Measurements from ENCODE around the gene AMPD2. TPM values are rescaled to one million over a fixed set of nuclear protein-coding genes. Genes with fewer than 3 reads are reported as not detected.
A peak's percentile ranks its signal among the peaks of the same experiment; 100 is the strongest.

The AMPD2 gene
- total RNA-seq, 2 donors from 2014 or later = 28.0 to 60.3 TPM

- Histone ChIP-seq H3K4me3 (no peak overlapping the region), H3K4me1 (no peaks in the 10 kb centered on the region), H3K36me3 (no peaks in the 10 kb centered on the region), H3K27me3 (no peaks in the 10 kb centered on the region), H3K9me3 (no peaks in the 10 kb centered on the region), H3K9ac (ENCODE audit: low read depth in 2 of 2, low read length in 2 of 2) (no peak overlapping the region), H3K27ac (no peak overlapping the region)
- TF ChIP-seq, protein P1, sequence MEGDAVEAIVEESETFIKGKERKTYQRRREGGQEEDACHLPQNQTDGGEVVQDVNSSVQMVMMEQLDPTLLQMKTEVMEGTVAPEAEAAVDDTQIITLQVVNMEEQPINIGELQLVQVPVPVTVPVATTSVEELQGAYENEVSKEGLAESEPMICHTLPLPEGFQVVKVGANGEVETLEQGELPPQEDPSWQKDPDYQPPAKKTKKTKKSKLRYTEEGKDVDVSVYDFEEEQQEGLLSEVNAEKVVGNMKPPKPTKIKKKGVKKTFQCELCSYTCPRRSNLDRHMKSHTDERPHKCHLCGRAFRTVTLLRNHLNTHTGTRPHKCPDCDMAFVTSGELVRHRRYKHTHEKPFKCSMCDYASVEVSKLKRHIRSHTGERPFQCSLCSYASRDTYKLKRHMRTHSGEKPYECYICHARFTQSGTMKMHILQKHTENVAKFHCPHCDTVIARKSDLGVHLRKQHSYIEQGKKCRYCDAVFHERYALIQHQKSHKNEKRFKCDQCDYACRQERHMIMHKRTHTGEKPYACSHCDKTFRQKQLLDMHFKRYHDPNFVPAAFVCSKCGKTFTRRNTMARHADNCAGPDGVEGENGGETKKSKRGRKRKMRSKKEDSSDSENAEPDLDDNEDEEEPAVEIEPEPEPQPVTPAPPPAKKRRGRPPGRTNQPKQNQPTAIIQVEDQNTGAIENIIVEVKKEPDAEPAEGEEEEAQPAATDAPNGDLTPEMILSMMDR (IDR thresholded peaks at IDR 0.05) = no peak
- DNase-seq = no peak
- intact Hi-C loops (cut with DNase I) = no loop called here
Observed at GRCh38 chr1:109650609-109651008, 31.0 kb downstream of the AMPD2 start.

GRCh38 chr1:109652402-109652801, 32.8 kb downstream of the AMPD2 start:
- no peaks in the 10 kb centered on the region for H3K9me3 ChIP-seq
- H3K9ac ChIP-seq (ENCODE audit: low read depth in 2 of 2, low read length in 2 of 2) = no peak overlapping the region
- no peak overlapping the region for H3K4me3 ChIP-seq
- TF ChIP-seq, protein P1 (IDR thresholded peaks at IDR 0.05) = no peak
- intact Hi-C loops (cut with DNase I) = no loop called here
- H3K4me1 ChIP-seq = no peaks in the 10 kb centered on the region
- H3K27ac ChIP-seq = no peak overlapping the region
- no peaks in the 10 kb centered on the region for H3K36me3 ChIP-seq
- DNase-seq = no peak
- H3K27me3 ChIP-seq = no peaks in the 10 kb centered on the region

DNA sequence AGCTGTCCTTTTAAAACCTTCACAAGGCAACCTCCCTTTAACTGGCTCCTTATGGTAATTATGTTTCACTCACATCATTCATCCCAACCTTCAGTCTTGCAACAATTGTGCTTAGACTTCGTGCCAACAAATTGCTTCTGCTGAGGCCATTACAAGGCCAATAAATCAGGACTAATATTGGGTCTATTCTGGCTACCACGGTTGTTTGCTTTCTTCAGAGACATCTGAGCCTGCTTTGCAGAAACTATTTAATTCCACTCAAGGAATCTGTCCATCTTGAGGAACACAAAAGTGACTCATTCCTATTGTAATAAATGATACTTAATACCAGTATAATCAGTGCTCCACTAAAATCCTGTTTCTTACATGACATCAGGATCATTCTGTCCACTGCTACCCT, 33.7 kb downstream of the AMPD2 start:
- Histone ChIP-seq H3K4me3 (no peak overlapping the region), H3K9me3 (no peaks in the 10 kb centered on the region), H3K36me3 (no peaks in the 10 kb centered on the region), H3K9ac (ENCODE audit: low read depth in 2 of 2, low read length in 2 of 2) (no peak overlapping the region), H3K4me1 (no peaks in the 10 kb centered on the region), H3K27me3 (no peaks in the 10 kb centered on the region), H3K27ac (no peak overlapping the region)
- TF ChIP-seq, protein P1 (IDR thresholded peaks at IDR 0.05) = no peak
- intact Hi-C loops (cut with DNase I) = no loop called here
- DNase-seq = no peak

DNA sequence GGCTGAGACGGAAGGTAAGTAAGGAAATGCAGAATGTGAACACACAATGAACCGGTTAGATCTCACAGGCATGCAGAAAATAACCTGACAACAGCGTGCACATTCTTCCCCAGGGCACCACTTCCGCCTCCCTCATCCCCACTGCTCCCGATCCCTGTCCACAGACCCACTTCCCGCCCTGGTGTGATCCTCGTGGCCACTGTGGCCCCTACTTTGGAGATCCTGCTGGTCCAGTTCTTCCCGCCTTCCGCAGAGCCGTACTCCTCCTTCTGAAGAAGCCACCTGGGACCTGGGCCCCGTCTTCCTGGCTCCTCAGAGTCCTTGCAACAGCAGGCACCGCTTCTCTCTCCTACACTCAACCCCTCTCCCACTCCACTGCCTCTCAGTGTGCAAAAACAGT, 34.9 kb downstream of the AMPD2 start:
- DNase-seq = no peak
- no peak overlapping the region for H3K27ac ChIP-seq
- H3K36me3 ChIP-seq = no peaks in the 10 kb centered on the region
- H3K27me3 ChIP-seq = no peaks in the 10 kb centered on the region
- no peak overlapping the region for H3K9ac ChIP-seq (ENCODE audit: low read depth in 2 of 2, low read length in 2 of 2)
- no peaks in the 10 kb centered on the region for H3K9me3 ChIP-seq
- TF ChIP-seq, protein P1 (IDR thresholded peaks at IDR 0.05) = no peak
- no peak overlapping the region for H3K4me3 ChIP-seq
- no peaks in the 10 kb centered on the region for H3K4me1 ChIP-seq
- intact Hi-C loops (cut with DNase I) = no loop called here

- Histone ChIP-seq H3K27me3 (no peaks in the 10 kb centered on the region), H3K36me3 (no peaks in the 10 kb centered on the region), H3K4me1 (no peaks in the 10 kb centered on the region), H3K9me3 (no peaks in the 10 kb centered on the region), H3K4me3 (peak within 1 kb of the TSS; percentile 62), H3K9ac (ENCODE audit: low read depth in 2 of 2, low read length in 2 of 2) (peak within 1 kb of the TSS; percentile 85 to 98), H3K27ac (peak within 1 kb of the TSS; percentile 62)
- intact Hi-C loops (cut with DNase I) = no loop called here
- TF ChIP-seq, protein P1 (IDR thresholded peaks at IDR 0.05) = no peak
- DNase-seq = peak; percentile 93
Observed at GRCh38 chr1:109655615-109656519, 36.2 kb downstream of the AMPD2 start, which contains the start of gene GSTM4. Gene GSTM4 (plus strand): TSS chr1:109656099. CDS start chr1:109656390, 291 bp downstream.

Measured in colonic mucosa (tissue), 4 donors.